Parathyroid adenoma (tissue), 2 donors: ENCODE measurements around the gene ST6GALNAC3.

Experiments
- H2AFZ ChIP-seq: fragments of 300-600 bp; sonication (generic); one replicate; pipeline ENCODE4 v1.7.0; 2017; ENCODE audit warnings: antibody characterized with exemption, mild to moderate bottlenecking
- H3K27ac ChIP-seq: fragments of 300-600 bp; sonication (generic); one replicate; pipeline ENCODE4 v1.7.0; 2017
- H3K27me3 ChIP-seq: fragments of 300-600 bp; sonication (generic); one replicate; pipeline ENCODE4 v1.7.0; 2017; ENCODE audit warnings: low read length; ENCODE audit not compliant: control insufficient read depth, insufficient read depth
- H3K36me3 ChIP-seq: fragments of 300-600 bp; sonication (generic); one replicate; pipeline ENCODE4 v1.7.0; 2017; ENCODE audit warnings: low read length; ENCODE audit not compliant: control insufficient read depth, insufficient read depth
- H3K4me1 ChIP-seq: fragments of 300-600 bp; sonication (generic); one replicate; pipeline ENCODE4 v1.7.0; 2017; ENCODE audit warnings: control low read depth
- H3K4me2 ChIP-seq: fragments of 300-600 bp; sonication (generic); one replicate; pipeline ENCODE4 v1.7.0; 2017; ENCODE audit warnings: low read length
- H3K4me3 ChIP-seq: fragments of 300-600 bp; sonication (generic); one replicate; pipeline ENCODE4 v1.7.0; 2017; ENCODE audit warnings: low read depth, low read length
- H3K79me2 ChIP-seq: fragments of 300-600 bp; sonication (generic); one replicate; pipeline ENCODE4 v1.7.0; 2017; ENCODE audit warnings: control low read depth
- H3K9ac ChIP-seq: fragments of 300-600 bp; sonication (generic); one replicate; pipeline ENCODE4 v1.7.0; 2017; ENCODE audit warnings: mild to moderate bottlenecking
- H3K9me3 ChIP-seq: fragments of 300-600 bp; sonication (generic); one replicate; pipeline ENCODE4 v1.7.0; 2017; ENCODE audit warnings: low read length; ENCODE audit not compliant: control insufficient read depth
- TF ChIP-seq, protein P1 (sequence below): fragments of 300-600 bp; sonication (generic); IDR thresholded peaks from one replicate; pipeline ENCODE4 v1.7.0; 2017; ENCODE audit warnings: antibody characterized with exemption, mild to moderate bottlenecking
- donor health status: primary hyperparathyroidism.

The ST6GALNAC3 gene

DNA sequence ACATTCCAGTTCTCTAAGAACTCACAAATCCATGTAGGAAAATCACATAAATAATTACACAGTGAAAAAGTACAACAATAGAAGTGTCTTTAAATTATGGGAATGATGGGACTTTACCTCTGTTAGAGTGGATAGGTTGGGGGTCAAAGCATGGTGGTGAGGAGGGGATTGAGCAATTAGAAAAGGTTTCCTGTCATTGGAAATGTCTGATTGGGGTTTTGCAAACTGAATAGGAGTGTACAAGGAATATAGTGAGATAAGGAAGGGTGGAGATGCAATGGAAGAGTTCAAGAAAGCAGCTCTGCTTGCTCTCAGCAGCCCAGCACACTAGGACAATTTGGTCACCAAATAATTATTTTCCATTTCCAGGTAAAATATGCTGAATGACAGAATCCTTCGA, 238.8 kb downstream of the ST6GALNAC3 start:
- no peaks in the 10 kb centered on the region for H3K27me3 ChIP-seq
- no peak overlapping the region for H3K4me3 ChIP-seq
- H3K36me3 ChIP-seq = no peaks in the 10 kb centered on the region
- no peak overlapping the region for H2AFZ ChIP-seq
- H3K9me3 ChIP-seq = no peaks in the 10 kb centered on the region
- H3K79me2 ChIP-seq = peaks cover 2% of the 10 kb centered on the region
- H3K4me1 ChIP-seq = no peaks in the 10 kb centered on the region
- no peak overlapping the region for H3K9ac ChIP-seq
- TF ChIP-seq, protein P1, sequence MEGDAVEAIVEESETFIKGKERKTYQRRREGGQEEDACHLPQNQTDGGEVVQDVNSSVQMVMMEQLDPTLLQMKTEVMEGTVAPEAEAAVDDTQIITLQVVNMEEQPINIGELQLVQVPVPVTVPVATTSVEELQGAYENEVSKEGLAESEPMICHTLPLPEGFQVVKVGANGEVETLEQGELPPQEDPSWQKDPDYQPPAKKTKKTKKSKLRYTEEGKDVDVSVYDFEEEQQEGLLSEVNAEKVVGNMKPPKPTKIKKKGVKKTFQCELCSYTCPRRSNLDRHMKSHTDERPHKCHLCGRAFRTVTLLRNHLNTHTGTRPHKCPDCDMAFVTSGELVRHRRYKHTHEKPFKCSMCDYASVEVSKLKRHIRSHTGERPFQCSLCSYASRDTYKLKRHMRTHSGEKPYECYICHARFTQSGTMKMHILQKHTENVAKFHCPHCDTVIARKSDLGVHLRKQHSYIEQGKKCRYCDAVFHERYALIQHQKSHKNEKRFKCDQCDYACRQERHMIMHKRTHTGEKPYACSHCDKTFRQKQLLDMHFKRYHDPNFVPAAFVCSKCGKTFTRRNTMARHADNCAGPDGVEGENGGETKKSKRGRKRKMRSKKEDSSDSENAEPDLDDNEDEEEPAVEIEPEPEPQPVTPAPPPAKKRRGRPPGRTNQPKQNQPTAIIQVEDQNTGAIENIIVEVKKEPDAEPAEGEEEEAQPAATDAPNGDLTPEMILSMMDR = no peak
- no peak overlapping the region for H3K4me2 ChIP-seq
- no peak overlapping the region for H3K27ac ChIP-seq

DNA sequence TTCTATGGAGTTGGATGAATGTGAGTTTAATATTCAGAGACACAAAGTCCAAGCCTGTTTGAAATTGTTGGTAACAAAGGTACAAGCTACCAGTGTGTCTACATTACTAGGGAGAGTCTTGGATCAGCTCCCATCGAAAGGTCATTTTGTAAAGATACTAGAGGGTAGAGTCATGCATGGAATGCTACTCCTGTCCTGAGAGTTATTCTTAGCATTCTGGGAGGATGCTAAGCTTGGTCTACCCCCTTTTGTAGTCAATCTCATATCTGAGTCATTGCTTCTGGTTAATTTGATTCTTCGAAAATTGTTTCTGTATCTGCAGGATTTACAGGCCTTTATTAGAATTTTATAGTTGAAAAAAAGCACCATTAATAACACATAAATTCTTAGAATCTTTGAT, 240.2 kb downstream of the ST6GALNAC3 start:
- TF ChIP-seq, protein P1 = no peak
- H3K9ac ChIP-seq = no peak overlapping the region
- H3K79me2 ChIP-seq = peaks cover 2% of the 10 kb centered on the region
- no peaks in the 10 kb centered on the region for H3K9me3 ChIP-seq
- H2AFZ ChIP-seq = no peak overlapping the region
- H3K4me3 ChIP-seq = no peak overlapping the region
- H3K27me3 ChIP-seq = no peaks in the 10 kb centered on the region
- no peaks in the 10 kb centered on the region for H3K4me1 ChIP-seq
- H3K27ac ChIP-seq = no peak overlapping the region
- no peaks in the 10 kb centered on the region for H3K36me3 ChIP-seq
- no peak overlapping the region for H3K4me2 ChIP-seq

DNA sequence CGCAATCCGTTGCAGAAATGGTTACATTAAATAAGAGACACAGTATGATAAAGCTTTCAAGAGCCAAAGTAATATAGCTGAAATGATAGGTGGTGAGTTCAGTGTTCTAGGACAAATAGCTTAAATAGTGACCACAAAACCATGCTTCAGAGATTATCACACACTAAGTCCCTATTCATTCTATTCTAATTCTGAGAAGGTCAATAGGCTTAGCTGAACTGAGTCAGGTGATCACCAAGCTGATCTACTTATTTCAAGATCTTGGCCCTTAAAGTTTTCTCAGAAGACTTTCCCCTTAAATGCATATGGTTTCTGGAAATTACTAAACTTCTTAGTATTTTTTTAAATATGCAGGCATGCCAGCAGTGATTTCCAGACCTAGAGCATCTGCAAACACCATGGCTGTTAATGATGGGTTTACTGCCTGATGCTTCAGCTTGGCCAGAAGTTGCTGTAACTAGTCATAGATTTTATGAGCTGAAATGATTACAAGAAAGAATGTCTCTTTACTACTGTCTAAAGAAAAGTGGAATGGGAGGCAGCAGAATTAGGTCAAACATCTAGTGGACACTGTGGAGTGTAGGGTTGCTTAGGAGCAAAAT, 242.9 kb downstream of the ST6GALNAC3 start:
- TF ChIP-seq, protein P1 = no peak
- Histone ChIP-seq H3K36me3 (no peaks in the 10 kb centered on the region), H3K4me3 (no peak overlapping the region), H3K9ac (no peak overlapping the region), H2AFZ (no peak overlapping the region), H3K79me2 (no peaks in the 10 kb centered on the region), H3K4me1 (no peaks in the 10 kb centered on the region), H3K4me2 (no peak overlapping the region), H3K27me3 (no peaks in the 10 kb centered on the region), H3K9me3 (no peaks in the 10 kb centered on the region), H3K27ac (no peak overlapping the region)

DNA sequence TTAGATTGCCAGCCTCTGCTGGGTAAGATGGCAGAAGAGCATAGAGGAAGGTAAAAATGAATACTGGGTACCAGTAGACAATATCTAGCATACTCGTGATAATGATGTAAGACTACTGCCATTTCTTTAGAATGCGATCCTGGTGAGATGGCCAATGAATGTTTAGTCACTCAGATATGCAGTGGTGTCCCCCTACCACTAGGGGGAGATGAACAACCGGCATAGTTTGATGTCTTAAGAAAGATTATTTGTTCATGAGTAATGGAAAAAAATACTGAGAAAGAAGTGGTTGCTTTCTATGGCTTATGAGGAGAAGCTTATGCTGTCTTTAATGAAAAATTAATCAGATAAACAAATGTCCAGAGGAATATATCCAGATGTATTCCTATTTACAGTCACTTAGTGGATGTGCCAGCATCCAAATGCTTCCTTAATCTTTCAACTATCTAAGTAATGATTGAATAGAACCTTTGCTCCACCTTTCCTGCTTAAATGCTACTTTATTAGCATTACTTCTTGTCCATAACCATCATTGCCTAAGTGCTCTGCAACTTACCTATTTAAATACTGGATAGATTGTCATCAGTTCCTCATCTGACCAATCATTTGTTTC, 256.6 kb downstream of the ST6GALNAC3 start:
- Histone ChIP-seq H3K4me3 (no peak overlapping the region), H3K79me2 (no peaks in the 10 kb centered on the region), H2AFZ (no peak overlapping the region), H3K4me2 (no peak overlapping the region), H3K27me3 (no peaks in the 10 kb centered on the region), H3K36me3 (no peaks in the 10 kb centered on the region), H3K4me1 (no peaks in the 10 kb centered on the region), H3K27ac (no peak overlapping the region), H3K9me3 (no peaks in the 10 kb centered on the region), H3K9ac (no peak overlapping the region)
- TF ChIP-seq, protein P1 = peak; percentile 77

DNA sequence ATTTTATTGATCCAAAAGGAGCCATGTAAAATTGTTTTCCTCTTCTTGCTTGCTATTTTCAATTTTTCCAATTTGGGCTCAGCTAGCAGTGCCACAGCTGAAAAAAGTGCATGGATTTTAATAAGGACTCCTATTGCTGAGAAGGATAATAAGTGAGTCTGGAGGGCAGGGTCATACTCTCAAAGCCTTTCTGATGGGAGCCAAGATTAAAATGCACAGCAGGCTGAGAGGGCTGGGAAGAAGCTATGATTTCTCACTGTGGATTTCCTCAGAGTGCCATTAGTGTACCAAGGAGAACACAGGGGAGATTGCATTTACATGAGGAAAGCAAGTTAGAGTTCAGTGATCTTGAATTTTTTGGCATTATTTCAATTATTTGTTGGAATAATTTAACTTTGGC, 261.3 kb downstream of the ST6GALNAC3 start:
- Histone ChIP-seq H3K27ac (no peak overlapping the region), H3K4me1 (no peaks in the 10 kb centered on the region), H3K4me3 (no peak overlapping the region), H3K9me3 (no peaks in the 10 kb centered on the region), H3K27me3 (no peaks in the 10 kb centered on the region), H3K79me2 (no peaks in the 10 kb centered on the region), H3K4me2 (no peak overlapping the region), H3K9ac (no peak overlapping the region), H3K36me3 (no peaks in the 10 kb centered on the region), H2AFZ (no peak overlapping the region)
- TF ChIP-seq, protein P1 = no peak
